GM10248 (cell line): ENCODE data around the gene PLEKHB1.

Experiments used
- CTCF ChIA-PET: fragments of 300-600 bp; sonication (Branson Sonifier 250); formaldehyde crosslinking; extraction: SDS; loops from one replicate; lab custom pipeline; 2021; ENCODE audit warnings: antibody characterized with exemption; lab: Yijun Ruan, JAX
- POLR2A ChIA-PET: fragments of 350-650 bp; sonication (Branson Sonifier 250); formaldehyde crosslinking; extraction: SDS; loops from one replicate; lab custom pipeline; 2020; ENCODE audit warnings: antibody characterized with exemption; lab: Yijun Ruan, JAX
- DNase-seq: peaks from one replicate; pipeline ENCODE4 v3.0.0; 2012; ENCODE audit errors: extremely low spot score
- TF ChIP-seq, protein P1 (sequence below): IDR thresholded peaks from 2 replicates; pipeline ENCODE4 v1.5.1; 2012; ENCODE audit warnings: mild to moderate bottlenecking, low read depth; ENCODE audit errors: extremely low read depth, missing control alignments, control extremely low read depth

PLEKHB1 gene

DNA sequence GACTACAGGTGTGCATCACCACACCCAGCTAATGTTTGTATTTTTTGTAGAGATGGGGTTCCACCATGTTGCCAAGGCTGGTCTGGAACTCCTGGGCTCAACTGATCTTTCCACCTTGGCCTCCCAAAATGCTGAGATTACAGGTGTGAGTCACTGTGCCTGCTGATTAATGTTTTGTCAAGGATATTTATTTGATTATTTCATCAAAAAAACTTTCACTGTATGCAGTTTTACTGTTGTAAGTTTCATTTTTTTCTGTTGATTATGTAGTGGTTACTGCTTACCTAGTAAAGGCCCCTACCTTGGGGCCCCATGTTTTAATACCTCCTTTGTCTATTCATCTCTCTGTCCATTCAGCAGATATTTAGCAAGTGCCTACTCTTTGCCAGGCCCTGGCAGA is 31.8 kb upstream of the PLEKHB1 start:
- ChIA-PET POLR2A (no interaction called here), CTCF (interaction anchor here (4.9 kb wide), 1 partner anchor 11 kb away, joined by 26 read pairs; no protein-coding TSS in a partner anchor)
- DNase-seq = no peak
- TF ChIP-seq, protein P1, sequence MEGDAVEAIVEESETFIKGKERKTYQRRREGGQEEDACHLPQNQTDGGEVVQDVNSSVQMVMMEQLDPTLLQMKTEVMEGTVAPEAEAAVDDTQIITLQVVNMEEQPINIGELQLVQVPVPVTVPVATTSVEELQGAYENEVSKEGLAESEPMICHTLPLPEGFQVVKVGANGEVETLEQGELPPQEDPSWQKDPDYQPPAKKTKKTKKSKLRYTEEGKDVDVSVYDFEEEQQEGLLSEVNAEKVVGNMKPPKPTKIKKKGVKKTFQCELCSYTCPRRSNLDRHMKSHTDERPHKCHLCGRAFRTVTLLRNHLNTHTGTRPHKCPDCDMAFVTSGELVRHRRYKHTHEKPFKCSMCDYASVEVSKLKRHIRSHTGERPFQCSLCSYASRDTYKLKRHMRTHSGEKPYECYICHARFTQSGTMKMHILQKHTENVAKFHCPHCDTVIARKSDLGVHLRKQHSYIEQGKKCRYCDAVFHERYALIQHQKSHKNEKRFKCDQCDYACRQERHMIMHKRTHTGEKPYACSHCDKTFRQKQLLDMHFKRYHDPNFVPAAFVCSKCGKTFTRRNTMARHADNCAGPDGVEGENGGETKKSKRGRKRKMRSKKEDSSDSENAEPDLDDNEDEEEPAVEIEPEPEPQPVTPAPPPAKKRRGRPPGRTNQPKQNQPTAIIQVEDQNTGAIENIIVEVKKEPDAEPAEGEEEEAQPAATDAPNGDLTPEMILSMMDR = no peak

DNA sequence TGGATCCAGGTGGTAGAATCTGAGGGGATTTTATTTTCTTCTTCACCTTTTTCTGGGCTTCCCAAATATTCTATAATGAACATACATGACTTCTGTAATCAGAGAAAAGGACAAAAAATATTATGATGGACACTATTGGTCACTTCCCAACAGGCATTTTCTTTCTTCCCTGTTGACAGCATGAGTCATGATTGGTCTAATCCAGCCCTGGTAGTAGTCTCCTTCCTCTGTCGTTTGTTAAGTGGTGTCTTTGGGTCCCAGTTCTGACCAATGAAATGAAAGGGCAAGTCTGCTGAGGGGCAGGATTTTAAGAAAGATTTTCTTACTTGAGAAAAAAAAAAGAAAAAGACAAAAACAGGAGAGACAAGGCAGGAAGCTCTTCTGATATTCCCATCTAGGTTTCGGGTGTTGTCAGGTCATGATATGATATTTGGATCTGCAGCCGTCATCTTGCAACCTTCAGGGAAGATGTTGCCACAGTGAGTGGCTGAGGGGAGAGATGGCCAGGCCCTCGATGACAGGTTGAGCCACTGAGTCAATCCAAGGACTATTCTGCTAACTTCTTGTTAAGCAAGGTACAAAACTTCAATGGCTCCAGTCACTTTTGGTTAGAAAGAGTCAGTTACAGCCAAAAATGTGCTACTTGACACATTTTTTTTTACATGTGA is 23.3 kb upstream of the PLEKHB1 start:
- DNase-seq = no peak
- TF ChIP-seq, protein P1 = no peak
- CTCF ChIA-PET = interaction anchor here (1.0 to 10.7 kb wide), 4 partner anchors 12 to 66 kb away, joined by 3 to 166 read pairs (median 4); no protein-coding TSS in a partner anchor
- POLR2A ChIA-PET = no interaction called here

DNA sequence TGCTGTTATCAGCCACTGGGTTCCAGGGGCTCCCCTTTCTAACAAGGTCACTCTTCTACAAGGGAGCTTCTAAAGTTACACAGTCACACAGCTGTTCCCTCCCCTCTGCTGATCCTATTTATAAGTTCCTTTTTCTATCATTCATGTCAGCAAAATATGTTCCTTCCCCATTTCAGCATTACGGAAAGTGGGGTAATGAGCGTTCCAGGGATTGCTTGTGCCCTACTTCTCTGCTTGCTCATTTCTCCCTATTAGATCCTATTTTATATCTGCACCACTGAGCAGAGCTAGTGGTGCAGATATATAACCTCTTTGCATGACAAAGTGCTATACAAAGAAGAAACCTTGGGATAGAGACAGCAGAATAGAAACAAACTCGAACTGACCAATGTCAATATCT is 22.7 kb upstream of the PLEKHB1 start:
- DNase-seq = no peak
- TF ChIP-seq, protein P1 = no peak
- ChIA-PET CTCF (interaction anchor here (0.6 to 10.7 kb wide), 6 partner anchors 11 to 66 kb away, joined by 3 to 166 read pairs (median 4); partner anchors contain the start of gene PLEKHB1), POLR2A (no interaction called here)

DNA sequence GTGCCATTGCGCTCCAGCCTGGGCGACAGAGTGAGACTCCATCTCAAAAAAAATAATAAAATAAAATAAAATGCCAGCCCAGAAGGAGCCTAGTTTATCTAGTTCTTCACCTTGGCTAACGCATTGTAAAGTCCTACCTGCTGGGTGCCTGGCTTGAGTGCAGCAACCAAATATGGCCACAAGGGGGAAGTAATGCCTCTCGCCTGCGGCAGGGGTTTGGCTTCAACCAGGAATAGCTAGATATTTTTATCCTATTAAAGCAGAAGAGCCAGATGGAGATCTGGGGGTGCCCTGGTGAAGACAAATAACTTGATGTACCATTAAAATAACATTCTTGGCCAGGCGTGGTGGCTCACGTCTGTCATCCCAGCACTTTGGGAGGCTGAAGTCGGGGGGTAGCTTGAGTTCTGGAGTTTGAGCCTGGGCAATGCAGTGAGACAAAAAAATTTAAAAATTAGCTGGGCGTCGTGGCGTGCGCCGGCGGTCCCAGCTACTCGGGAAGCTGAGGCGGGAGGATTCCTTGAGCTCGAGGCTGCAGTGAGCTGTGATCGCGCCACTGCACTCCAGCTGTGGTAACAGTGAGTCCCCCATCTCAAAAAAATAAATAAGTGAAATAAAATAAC is 20.6 kb upstream of the PLEKHB1 start:
- TF ChIP-seq, protein P1 = peak; percentile 85
- ChIA-PET POLR2A (interaction anchor here (0.6 kb wide), 1 partner anchor 1701 kb away, joined by 3 read pairs; no protein-coding TSS in a partner anchor), CTCF (interaction anchor here (0.6 to 10.7 kb wide), 69 partner anchors 9 to 695 kb away, joined by 3 to 166 read pairs (median 4); partner anchors contain the start of genes FAM168A, PLEKHB1 and UCP2)

DNA sequence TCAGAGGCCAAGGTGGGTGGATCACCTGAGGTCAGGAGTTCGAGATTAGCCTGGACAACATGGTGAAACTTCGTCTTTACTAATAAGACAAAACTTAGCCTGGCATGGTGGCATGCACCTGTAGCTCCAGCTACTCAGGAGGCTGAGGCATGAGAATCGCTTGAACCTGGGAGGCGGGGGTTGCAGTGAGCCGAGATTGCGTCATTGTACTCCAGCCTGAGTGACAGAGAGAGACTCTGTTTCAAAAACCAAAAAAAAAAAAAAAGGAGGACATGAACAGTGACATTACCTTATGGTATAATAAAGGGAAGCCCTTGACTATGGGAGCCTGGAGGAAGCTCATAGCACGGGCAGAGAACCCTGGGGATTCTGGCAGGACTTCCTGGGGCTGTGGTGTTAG is 16.5 kb upstream of the PLEKHB1 start:
- DNase-seq = no peak
- TF ChIP-seq, protein P1 = no peak
- POLR2A ChIA-PET = no interaction called here
- CTCF ChIA-PET = interaction anchor here (1.6 to 10.7 kb wide), 2 partner anchors 18 to 30 kb away, joined by 5 to 166 read pairs; no protein-coding TSS in a partner anchor

More for the DNA sequence above, 20.6 kb upstream of the PLEKHB1 start:
- peak; percentile 84 for DNase-seq

DNA sequence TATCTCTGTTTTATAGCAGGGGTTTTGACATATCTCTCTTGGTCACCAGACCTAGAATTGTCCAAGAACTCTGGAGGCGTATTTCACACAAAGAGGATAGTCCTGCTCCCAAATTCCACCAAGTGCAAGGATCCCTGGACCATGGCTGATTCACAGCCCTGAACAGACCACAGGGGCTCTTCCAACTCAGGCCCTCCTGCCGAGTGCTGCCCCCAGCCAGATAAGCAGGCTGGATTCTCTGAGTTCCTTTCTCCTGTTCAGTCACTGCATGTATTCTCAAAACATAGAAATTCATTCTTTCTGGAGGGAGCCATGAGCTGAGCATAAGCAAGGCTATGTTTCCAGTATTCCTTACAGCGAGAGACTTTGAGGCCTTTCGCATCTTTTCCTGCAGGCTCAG is 13.4 kb upstream of the PLEKHB1 start:
- CTCF ChIA-PET = interaction anchor here (1.0 kb wide), 1 partner anchor 11 kb away, joined by 3 read pairs; no protein-coding TSS in a partner anchor
- POLR2A ChIA-PET = no interaction called here

More for the DNA sequence above, 13.4 kb upstream of the PLEKHB1 start:
- TF ChIP-seq, protein P1 = no peak
- DNase-seq = no peak
